ENCODE data around the gene NAV2. TPM values are rescaled to one million over a fixed set of nuclear protein-coding genes. Genes with fewer than 3 reads are reported as not detected.

The NAV2 gene
- total RNA-seq, 1 experiment from 2014 or later = 46.3 TPM

DNA sequence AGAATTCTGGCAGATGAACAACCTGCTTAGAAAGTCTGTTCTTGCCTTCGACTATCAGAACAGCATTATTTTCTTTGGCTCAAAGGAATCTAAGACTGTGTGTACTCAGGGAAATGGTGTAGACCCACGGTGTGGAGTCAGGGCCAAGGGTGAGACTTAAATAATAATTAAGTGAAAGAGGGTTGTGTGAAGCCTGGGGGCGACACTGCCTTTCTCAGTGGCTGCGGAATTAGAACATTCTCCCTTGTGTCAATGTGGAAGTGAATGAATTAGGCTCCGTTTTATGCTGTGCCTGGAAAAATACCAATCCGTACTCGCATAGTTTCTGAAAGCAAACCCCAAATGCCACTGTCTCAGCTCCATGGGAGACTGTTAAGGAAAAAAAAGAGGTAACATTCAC lies 50.7 kb downstream of the NAV2 start:
- Histone ChIP-seq H4K91ac (ENCODE audit: insufficient read length, low read depth, low read length) (no peak overlapping the region), H2BK120ac (ENCODE audit: low read depth, low read length, poor library complexity, severe bottlenecking) (no peak overlapping the region), H3K9ac (ENCODE audit: extremely low read depth, insufficient read length, low read length) (no peak overlapping the region), H3K27ac (ENCODE audit: insufficient read length, low read depth, low read length) (no peak overlapping the region), H4K8ac (replicated peaks; ENCODE audit: insufficient read length, low read depth, low read length) (no peak overlapping the region), H3K4ac (ENCODE audit: low read depth, low read length) (no peak overlapping the region), H4K5ac (ENCODE audit: insufficient read length, low read depth, low read length) (no peak overlapping the region), H3K9me3 (ENCODE audit: control insufficient read depth, low read depth, low read length) (no peaks in the 10 kb centered on the region), H3K14ac (ENCODE audit: insufficient read depth, low read length) (no peak overlapping the region), H2BK15ac (ENCODE audit: low read depth, low read length) (no peak overlapping the region), H2BK5ac (ENCODE audit: insufficient read length, low read length) (no peak overlapping the region), H3K18ac (ENCODE audit: insufficient read length, low read depth, low read length) (no peak overlapping the region), H2BK20ac (ENCODE audit: low read depth, low read length, poor library complexity, severe bottlenecking) (no peak overlapping the region), H3T11ph (ENCODE audit: low read length) (no peak overlapping the region), H2BK12ac (ENCODE audit: insufficient read length, low read depth, low read length) (no peak overlapping the region), H3K79me1 (ENCODE audit: insufficient read depth, low read depth, low read length, poor library complexity, severe bottlenecking) (no peaks in the 10 kb centered on the region), H3K23ac (ENCODE audit: insufficient read length, low read depth, low read length) (no peak overlapping the region), H3K56ac (ENCODE audit: insufficient read length, low read depth, low read length) (no peak overlapping the region), H3K4me1 (ENCODE audit: insufficient read depth, low read length) (peaks cover 15% of the 10 kb centered on the region), H3K27me3 (ENCODE audit: insufficient read depth, low read length) (no peaks in the 10 kb centered on the region), H2AFZ (ENCODE audit: low read length) (no peak overlapping the region), H3K23me2 (ENCODE audit: insufficient read length, low read depth, low read length, poor library complexity, severe bottlenecking) (no peaks in the 10 kb centered on the region), H3K4me2 (ENCODE audit: insufficient read depth, insufficient read length, low read length) (no peak overlapping the region), H2AK5ac (ENCODE audit: insufficient read length, low read length) (no peak overlapping the region), H3K79me2 (ENCODE audit: insufficient read depth, low read length) (no peaks in the 10 kb centered on the region), H4K20me1 (ENCODE audit: control insufficient read depth, insufficient read depth, insufficient read length) (no peaks in the 10 kb centered on the region)
- Mint-ChIP-seq H3K4me3 (no peak overlapping the region), H3K9me3 (no peaks in the 10 kb centered on the region), H3K27ac (no peak overlapping the region), H3K36me3 (ENCODE audit: insufficient read depth in 1 of 3, low read depth in 3 of 3) (no peaks in the 10 kb centered on the region), H3K27me3 (ENCODE audit: low read depth) (peaks cover 3% of the 10 kb centered on the region; the same call in 1 of the 2 replicates), H3K4me1 (peaks cover 37 to 45% of the 10 kb centered on the region in 2 experiments)
- no peak for TF ChIP-seq CTCF (conservative IDR thresholded peaks at IDR 0.05)
- WGBS (ENCODE audit: extremely low coverage, insufficient read length, low lambda C conversion rate) = no CpG with 5 or more reads among the region's 7 CpGs
- no peak for DNase-seq
